ENCODE measurements around the gene TUBA1B. TPM values are rescaled to one million over a fixed set of nuclear protein-coding genes. Genes with fewer than 3 reads are reported as not detected.
A peak's percentile ranks its signal among the peaks of the same experiment; 100 is the strongest.

TUBA1B gene
- total RNA-seq, 1 donor from 2014 or later, result 1,333 TPM

DNA sequence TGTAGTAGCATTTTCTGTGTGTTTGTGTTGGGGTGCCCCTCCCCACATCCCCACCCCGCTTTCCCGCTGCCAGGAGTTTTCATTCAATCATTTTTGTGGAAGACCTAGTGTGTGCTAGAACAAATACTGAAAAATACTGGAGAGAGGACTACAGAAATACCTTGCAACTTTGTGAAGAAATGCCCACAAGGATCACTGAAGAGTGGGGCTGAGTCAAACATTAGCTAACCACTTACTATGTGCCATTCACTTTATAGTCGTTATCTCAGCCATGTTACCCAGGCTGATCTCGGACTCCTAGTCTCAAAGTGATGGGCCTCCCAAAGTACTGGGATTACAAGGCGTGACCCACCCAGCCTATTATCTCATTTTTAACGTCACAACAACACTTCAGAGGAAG is 20.0 kb downstream of the TUBA1B start:
- Histone ChIP-seq H3K36me3 (peaks cover 0 to 7% of the 10 kb centered on the region in 2 donors), H3K27ac (peak overlapping the region; percentile 93 to 95), H3K4me1 (peaks cover 19 to 26% of the 10 kb centered on the region in 2 donors), H3K9me3 (no peaks in the 10 kb centered on the region), H3K4me3 (peak overlapping the region; percentile 69 to 73), H3K27me3 (no peaks in the 10 kb centered on the region)
- TF ChIP-seq, protein P1, sequence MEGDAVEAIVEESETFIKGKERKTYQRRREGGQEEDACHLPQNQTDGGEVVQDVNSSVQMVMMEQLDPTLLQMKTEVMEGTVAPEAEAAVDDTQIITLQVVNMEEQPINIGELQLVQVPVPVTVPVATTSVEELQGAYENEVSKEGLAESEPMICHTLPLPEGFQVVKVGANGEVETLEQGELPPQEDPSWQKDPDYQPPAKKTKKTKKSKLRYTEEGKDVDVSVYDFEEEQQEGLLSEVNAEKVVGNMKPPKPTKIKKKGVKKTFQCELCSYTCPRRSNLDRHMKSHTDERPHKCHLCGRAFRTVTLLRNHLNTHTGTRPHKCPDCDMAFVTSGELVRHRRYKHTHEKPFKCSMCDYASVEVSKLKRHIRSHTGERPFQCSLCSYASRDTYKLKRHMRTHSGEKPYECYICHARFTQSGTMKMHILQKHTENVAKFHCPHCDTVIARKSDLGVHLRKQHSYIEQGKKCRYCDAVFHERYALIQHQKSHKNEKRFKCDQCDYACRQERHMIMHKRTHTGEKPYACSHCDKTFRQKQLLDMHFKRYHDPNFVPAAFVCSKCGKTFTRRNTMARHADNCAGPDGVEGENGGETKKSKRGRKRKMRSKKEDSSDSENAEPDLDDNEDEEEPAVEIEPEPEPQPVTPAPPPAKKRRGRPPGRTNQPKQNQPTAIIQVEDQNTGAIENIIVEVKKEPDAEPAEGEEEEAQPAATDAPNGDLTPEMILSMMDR (IDR thresholded peaks at IDR 0.05), result no peak
- intact Hi-C loops (cut with DNase I), result no loop called here
- DNase-seq (ENCODE audit: low spot score in 2 of 2), result no peak

DNA sequence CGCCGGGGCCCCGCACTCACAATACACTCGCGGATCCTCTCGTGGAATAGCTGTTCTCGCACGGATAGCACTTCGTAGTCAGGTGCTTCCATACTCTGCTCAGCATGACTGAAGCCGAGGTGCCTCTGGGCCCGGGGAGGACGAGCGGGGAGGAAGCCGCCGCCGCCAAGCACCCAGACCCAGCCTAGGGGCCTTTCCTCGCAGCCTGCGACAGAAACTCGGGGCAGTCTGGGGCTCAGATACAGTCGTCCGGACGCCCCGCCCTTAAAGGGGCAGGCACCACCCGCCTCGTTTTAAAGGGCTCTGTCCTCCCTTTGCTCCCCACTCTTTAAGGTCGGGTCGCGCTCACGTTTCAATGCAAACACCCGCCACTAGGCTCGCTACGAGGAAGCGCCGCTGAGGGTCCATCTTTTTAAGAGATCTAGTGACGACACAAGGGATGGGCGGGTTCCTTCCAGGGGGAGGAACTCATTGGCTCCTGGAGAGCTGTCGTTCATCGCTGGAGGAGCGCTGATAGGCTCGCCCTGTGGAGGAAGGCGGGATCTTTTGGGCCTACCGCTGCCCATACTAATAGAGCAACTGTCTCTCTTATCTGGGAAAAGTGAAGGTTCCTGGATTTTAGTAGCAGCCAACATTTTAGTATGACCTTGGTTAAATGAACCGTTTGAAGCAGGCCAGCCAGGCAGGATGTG is 20.6 kb downstream of the TUBA1B start, which contains the start of gene LMBR1L:
Gene LMBR1L (minus strand): TSS at position 384 of the 692 bp plus-strand sequence. CDS start 292 bp downstream, at position 92.
- peak; percentile 90 to 100 for DNase-seq (ENCODE audit: low spot score in 2 of 2)
- peak within 1 kb of the TSS; percentile 93 to 95 for H3K27ac ChIP-seq
- TF ChIP-seq, protein P1 (IDR thresholded peaks at IDR 0.05), result peak; percentile 32 to 64 (median 50)
- peak within 1 kb of the TSS; percentile 69 to 73 for H3K4me3 ChIP-seq
- peaks cover 2 to 8% of the 10 kb centered on the region in 2 donors for H3K36me3 ChIP-seq
- H3K9me3 ChIP-seq, result no peaks in the 10 kb centered on the region
- peaks cover 19 to 32% of the 10 kb centered on the region in 2 donors for H3K4me1 ChIP-seq
- H3K27me3 ChIP-seq, result no peaks in the 10 kb centered on the region
- intact Hi-C loops (cut with DNase I), result loop anchor here (1.0 kb wide), 3 partner anchors 20 to 125 kb away; partner anchors contain the start of gene RHEBL1

DNA sequence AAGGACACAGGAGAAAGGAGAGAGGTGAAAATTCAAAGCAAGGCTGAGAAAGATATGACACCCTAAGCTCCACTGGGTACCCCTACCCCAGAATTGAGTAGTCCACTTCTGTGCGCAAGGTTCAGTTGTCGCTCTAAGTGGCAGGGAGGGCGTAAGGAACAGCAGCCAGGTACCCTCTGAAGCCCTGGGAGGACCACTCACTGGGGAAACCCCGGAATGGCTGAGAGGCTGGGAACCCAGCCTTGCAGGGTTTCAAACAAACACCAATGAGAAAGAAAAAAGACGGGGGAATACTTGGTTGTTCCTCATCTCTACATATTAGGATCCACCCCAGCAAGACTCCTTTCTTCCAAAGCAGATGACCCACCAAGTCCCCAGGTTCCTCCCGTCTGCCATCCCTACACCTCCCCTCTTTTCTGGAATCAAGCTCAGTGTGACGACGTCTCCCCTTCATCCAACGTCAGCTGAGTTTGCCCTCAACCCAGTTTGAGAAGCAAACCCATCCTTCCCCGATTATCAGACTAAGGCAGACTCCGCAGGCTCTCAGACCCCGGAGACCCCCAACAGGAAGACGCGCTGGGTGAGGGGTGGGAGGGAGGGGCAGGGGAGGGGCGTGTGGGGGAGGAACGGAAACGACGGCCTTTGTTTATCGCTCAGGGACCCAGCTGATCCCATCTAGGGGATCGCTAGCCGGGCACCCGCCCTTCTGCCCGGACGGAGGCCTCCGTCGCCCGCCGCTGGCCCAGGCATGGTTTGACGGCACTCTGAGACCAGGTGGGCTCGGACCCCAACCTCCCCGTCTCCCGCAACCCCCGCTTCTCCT is 21.3 kb downstream of the TUBA1B start:
- intact Hi-C loops (cut with DNase I), result loop anchor here (1.0 to 5.0 kb wide), 4 partner anchors 20 to 125 kb away; partner anchors contain the start of genes PRKAG1 and RHEBL1
- H3K27ac ChIP-seq, result peak overlapping the region; percentile 93 to 95

DNA sequence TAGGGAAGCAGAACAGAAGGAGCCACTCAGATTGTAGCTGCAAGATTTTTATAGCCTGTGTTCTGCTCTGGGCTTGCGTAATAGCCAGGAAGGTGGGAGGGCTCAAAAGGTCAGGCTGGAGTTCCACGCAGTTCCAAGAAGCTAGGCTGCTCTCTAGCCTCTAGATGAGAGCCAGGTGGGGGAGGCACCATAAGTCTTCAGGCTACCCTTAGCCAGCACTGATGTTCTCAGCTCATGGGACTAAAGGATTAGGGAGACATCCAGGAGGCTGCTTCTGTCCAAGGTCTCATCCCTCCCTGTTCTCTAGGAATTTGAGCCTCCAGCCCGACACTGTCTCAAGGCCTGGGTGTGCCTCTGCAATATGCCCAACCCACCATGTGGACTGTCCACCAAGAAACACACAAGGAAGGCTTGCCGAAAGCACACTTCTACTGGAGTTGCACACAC is 22.2 kb downstream of the TUBA1B start:
- intact Hi-C loops (cut with DNase I), result loop anchor here (5.0 kb wide), 1 partner anchor 92 kb away; the partner anchor contains the start of gene PRKAG1
- Histone ChIP-seq H3K4me3 (peak overlapping the region; percentile 69 to 73), H3K27me3 (no peaks in the 10 kb centered on the region), H3K27ac (peak overlapping the region; percentile 93 to 95), H3K36me3 (peaks cover 16 to 20% of the 10 kb centered on the region in 2 donors), H3K9me3 (no peaks in the 10 kb centered on the region), H3K4me1 (peaks cover 19 to 39% of the 10 kb centered on the region in 2 donors)
- TF ChIP-seq, protein P1 (IDR thresholded peaks at IDR 0.05), result no peak
- DNase-seq (ENCODE audit: low spot score in 2 of 2), result peak in 1 of 2 donors; percentile 83

More for the DNA sequence above, 21.3 kb downstream of the TUBA1B start:
- TF ChIP-seq, protein P1 (IDR thresholded peaks at IDR 0.05), result no peak
- H3K4me3 ChIP-seq, result peak overlapping the region; percentile 69 to 73
- H3K9me3 ChIP-seq, result no peaks in the 10 kb centered on the region
- no peak for DNase-seq (ENCODE audit: low spot score in 2 of 2)
- peaks cover 19 to 39% of the 10 kb centered on the region in 2 donors for H3K4me1 ChIP-seq
- peaks cover 7 to 11% of the 10 kb centered on the region in 2 donors for H3K36me3 ChIP-seq
- H3K27me3 ChIP-seq, result no peaks in the 10 kb centered on the region

DNA sequence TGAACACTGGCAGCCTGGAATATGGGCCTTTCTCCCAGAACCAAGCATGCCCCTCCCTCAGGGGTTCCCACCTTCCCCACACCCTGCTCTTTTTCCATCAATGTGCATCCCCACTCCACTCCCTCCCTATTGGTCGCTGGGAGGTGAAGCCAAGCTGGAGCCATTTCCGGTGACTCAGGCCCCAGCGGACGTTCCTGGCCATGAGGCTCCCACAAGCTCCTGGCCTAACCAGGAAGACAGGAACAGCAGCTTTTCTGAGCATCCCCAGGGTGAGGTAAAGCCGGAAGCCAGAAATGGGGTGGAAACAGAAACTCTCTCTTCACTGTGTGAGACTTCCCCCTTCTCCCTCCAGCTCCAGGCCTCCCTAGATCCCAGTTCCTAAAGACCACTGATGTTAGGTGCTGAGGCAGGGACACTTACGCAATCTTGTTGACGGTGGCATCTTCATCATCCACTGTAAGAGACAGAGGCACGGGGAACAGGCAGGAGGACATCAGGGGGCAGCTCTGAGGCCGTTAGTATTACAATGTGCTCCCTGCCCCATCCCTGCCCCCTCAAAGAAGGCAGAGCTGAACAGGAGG is 25.6 kb downstream of the TUBA1B start:
- intact Hi-C loops (cut with DNase I), result loop anchor here (5.0 kb wide), 1 partner anchor 88 kb away; the partner anchor contains the start of gene PRKAG1
- H3K9me3 ChIP-seq, result no peaks in the 10 kb centered on the region
- TF ChIP-seq, protein P1 (IDR thresholded peaks at IDR 0.05), result no peak
- H3K27ac ChIP-seq, result no peak overlapping the region
- DNase-seq (ENCODE audit: low spot score in 2 of 2), result no peak
- peaks cover 19 to 34% of the 10 kb centered on the region in 2 donors for H3K4me1 ChIP-seq
- H3K4me3 ChIP-seq, result no peak overlapping the region
- no peaks in the 10 kb centered on the region for H3K27me3 ChIP-seq
- H3K36me3 ChIP-seq, result peaks cover 50 to 54% of the 10 kb centered on the region in 2 donors
